ENCODE measurements around the gene PP2D1.
"Not testable (repeated sequence)": the region's sequence is repeated elsewhere in the genome, so short reads cannot be mapped to it uniquely, and the experiment has no call there.

Gene PP2D1

DNA sequence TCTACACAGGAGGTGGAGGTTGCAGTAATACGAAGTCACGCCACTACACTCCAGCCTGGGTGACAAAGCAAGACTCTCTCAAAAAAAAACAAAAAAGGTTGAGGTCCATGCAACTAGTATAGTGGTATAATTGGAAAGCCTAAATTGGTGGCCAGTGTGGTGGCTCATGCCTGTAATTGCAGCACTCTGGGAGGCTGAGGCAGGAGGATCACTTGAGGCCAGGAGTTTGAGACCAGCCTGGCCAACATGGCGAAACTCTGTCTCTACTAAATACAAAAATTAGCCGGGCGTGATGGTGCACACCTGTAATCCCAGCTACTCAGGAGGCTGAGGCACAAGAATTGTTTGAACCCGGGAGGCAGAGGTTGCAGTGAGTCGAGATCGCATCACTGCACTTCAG, 23.2 kb downstream of the PP2D1 start:
- H3K9me3 ChIP-seq (ENCODE audit: control insufficient read depth in 5 of 5, low read length in 5 of 5); H3K9ac ChIP-seq (ENCODE audit: low read length in 5 of 5); H3K27ac ChIP-seq (ENCODE audit: low read depth, low read length); H3K4me1 ChIP-seq (ENCODE audit: control insufficient read depth in 5 of 5, insufficient read depth in 5 of 5, low read length in 5 of 5); H3K27me3 ChIP-seq (ENCODE audit: control insufficient read depth in 5 of 5, insufficient read depth in 4 of 5, low read length in 5 of 5); H3K4me3 ChIP-seq (ENCODE audit: low read depth in 1 of 5, low read length in 5 of 5): not testable (repeated sequence)
- H3K36me3 ChIP-seq (ENCODE audit: control insufficient read depth in 5 of 5, insufficient read depth in 5 of 5, low read length in 5 of 5), result peaks cover 2 to 13% (median 9%) of the 10 kb centered on the region in 5 donors

DNA sequence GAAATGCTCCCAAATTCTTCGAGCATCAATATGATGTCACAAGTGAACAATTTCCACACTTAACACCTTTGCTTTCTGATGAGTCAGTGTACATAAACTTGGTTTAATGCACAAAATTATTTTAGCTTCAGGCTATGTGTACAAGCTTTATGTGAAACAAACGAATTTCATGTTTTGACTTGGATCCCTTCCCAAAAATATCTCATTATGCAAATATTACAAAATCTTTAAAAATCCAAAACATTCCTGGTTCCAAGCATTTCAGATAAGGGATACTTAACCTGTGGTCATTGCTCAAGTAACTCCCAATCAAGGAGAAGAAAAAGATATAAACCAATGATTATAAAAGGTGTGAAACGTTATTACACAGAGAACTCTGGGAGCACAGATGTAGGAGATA, 40.0 kb downstream of the PP2D1 start:
- peaks cover 14 to 27% (median 24%) of the 10 kb centered on the region in 5 donors for H3K36me3 ChIP-seq (ENCODE audit: control insufficient read depth in 5 of 5, insufficient read depth in 5 of 5, low read length in 5 of 5)
- H3K4me1 ChIP-seq (ENCODE audit: control insufficient read depth in 5 of 5, insufficient read depth in 5 of 5, low read length in 5 of 5), result peaks cover 0 to 12% (median 10%) of the 10 kb centered on the region in 5 donors
- no peak overlapping the region for H3K4me3 ChIP-seq (ENCODE audit: low read depth in 1 of 5, low read length in 5 of 5)
- no peaks in the 10 kb centered on the region for H3K9me3 ChIP-seq (ENCODE audit: control insufficient read depth in 5 of 5, low read length in 5 of 5)
- H3K9ac ChIP-seq (ENCODE audit: low read length in 5 of 5), result no peak overlapping the region
- H3K27me3 ChIP-seq (ENCODE audit: control insufficient read depth in 5 of 5, insufficient read depth in 4 of 5, low read length in 5 of 5), result no peaks in the 10 kb centered on the region
- H3K27ac ChIP-seq (ENCODE audit: low read depth, low read length), result no peak overlapping the region

DNA sequence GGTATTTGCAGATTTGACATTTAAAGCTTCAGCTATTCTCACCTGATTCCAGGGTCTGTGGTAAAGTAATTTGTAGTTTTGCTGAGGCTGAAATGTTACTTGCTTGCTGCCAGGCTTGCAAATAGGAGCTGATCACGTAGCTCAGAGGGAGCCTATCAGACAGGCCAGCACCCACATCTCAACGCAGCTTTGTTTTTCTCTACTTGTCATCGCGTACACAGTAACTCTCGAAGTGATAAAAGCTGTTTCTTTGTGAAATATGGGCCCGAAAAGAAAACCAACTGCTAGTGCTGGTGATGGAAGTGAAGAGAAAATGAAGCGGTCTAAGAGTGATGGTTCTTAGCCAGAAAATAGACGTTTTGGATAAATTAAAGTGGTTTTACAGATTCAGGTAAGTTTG, 41.7 kb downstream of the PP2D1 start:
- no peak overlapping the region for H3K27ac ChIP-seq (ENCODE audit: low read depth, low read length)
- H3K9ac ChIP-seq (ENCODE audit: low read length in 5 of 5), result no peak overlapping the region
- no peaks in the 10 kb centered on the region for H3K9me3 ChIP-seq (ENCODE audit: control insufficient read depth in 5 of 5, low read length in 5 of 5)
- H3K36me3 ChIP-seq (ENCODE audit: control insufficient read depth in 5 of 5, insufficient read depth in 5 of 5, low read length in 5 of 5), result peaks cover 3 to 15% (median 12%) of the 10 kb centered on the region in 5 donors
- no peaks in the 10 kb centered on the region for H3K27me3 ChIP-seq (ENCODE audit: control insufficient read depth in 5 of 5, insufficient read depth in 4 of 5, low read length in 5 of 5)
- peaks cover 0 to 21% (median 11%) of the 10 kb centered on the region in 5 donors for H3K4me1 ChIP-seq (ENCODE audit: control insufficient read depth in 5 of 5, insufficient read depth in 5 of 5, low read length in 5 of 5)
- H3K4me3 ChIP-seq (ENCODE audit: low read depth in 1 of 5, low read length in 5 of 5), result no peak overlapping the region

DNA sequence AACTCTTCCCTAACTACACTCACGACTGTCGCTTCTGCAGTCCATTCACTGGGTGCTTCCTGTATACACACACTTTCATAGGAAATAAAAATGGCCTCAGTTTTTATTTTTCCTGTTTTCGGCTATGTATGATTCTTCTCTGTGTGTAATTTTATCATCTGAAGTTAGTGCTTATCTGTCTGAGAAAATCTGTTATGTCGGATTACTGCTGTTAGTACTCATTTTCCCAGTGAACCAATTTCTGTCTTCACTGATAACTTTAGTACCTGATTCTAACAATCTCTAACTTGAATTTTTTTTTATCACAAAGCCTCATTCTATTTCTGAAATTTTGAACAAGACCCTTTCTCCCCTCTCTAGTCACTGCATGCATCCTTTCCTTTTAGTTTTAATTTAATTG, 44.3 kb downstream of the PP2D1 start:
- no peak overlapping the region for H3K27ac ChIP-seq (ENCODE audit: low read depth, low read length)
- no peak overlapping the region for H3K9ac ChIP-seq (ENCODE audit: low read length in 5 of 5)
- no peak overlapping the region for H3K4me3 ChIP-seq (ENCODE audit: low read depth in 1 of 5, low read length in 5 of 5)
- peaks cover 0 to 21% (median 11%) of the 10 kb centered on the region in 5 donors for H3K4me1 ChIP-seq (ENCODE audit: control insufficient read depth in 5 of 5, insufficient read depth in 5 of 5, low read length in 5 of 5)
- peaks cover 0 to 2% (median 2%) of the 10 kb centered on the region in 5 donors for H3K36me3 ChIP-seq (ENCODE audit: control insufficient read depth in 5 of 5, insufficient read depth in 5 of 5, low read length in 5 of 5)
- H3K9me3 ChIP-seq (ENCODE audit: control insufficient read depth in 5 of 5, low read length in 5 of 5), result no peaks in the 10 kb centered on the region
- H3K27me3 ChIP-seq (ENCODE audit: control insufficient read depth in 5 of 5, insufficient read depth in 4 of 5, low read length in 5 of 5), result no peaks in the 10 kb centered on the region

DNA sequence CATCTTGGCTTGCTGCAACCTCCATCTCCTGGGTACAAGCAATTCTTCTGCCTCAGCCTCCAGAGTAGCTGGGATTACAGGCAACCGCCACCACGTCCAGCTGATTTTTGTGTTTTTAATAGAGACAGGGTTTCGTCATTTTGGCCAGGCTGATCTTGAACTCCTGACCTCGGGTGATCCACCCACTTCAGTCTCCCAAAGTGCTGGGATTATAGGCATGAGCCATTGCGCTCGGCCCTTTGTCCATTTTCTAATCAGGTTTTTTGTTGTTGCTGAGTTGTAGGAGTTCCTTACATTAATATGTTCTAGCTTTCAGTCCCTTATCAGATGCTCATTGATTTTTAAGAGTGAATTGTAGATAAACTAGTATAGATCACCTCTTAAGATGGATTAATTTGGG, 44.9 kb downstream of the PP2D1 start:
- no peaks in the 10 kb centered on the region for H3K9me3 ChIP-seq (ENCODE audit: control insufficient read depth in 5 of 5, low read length in 5 of 5)
- H3K4me1 ChIP-seq (ENCODE audit: control insufficient read depth in 5 of 5, insufficient read depth in 5 of 5, low read length in 5 of 5), result peaks cover 0 to 18% (median 11%) of the 10 kb centered on the region in 5 donors
- no peaks in the 10 kb centered on the region for H3K27me3 ChIP-seq (ENCODE audit: control insufficient read depth in 5 of 5, insufficient read depth in 4 of 5, low read length in 5 of 5)

DNA sequence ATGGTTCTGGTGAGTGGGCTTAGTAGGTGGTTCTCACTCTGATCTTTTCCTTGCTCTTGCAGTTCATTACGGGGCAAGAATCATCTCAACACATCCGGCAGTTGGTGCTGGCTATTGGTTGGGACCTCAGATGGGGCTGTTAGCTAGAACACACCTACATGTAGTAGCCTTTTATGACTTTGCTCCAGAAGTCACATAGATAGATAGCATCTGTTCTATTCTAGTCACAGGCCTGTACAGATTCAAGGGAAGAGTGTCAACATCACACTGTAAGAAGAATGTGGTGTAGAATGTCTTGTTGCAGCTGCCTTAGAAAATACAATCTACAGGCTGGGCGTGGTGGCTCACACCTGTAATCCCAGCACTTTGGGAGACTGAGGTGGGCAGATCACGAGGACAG, 50.1 kb downstream of the PP2D1 start:
- Histone ChIP-seq H3K9me3 (ENCODE audit: control insufficient read depth in 5 of 5, low read length in 5 of 5) (no peaks in the 10 kb centered on the region), H3K9ac (ENCODE audit: low read length in 5 of 5) (no peak overlapping the region), H3K36me3 (ENCODE audit: control insufficient read depth in 5 of 5, insufficient read depth in 5 of 5, low read length in 5 of 5) (peaks cover 0 to 10% (median 5%) of the 10 kb centered on the region in 5 donors), H3K27ac (ENCODE audit: low read depth, low read length) (no peak overlapping the region), H3K27me3 (ENCODE audit: control insufficient read depth in 5 of 5, insufficient read depth in 4 of 5, low read length in 5 of 5) (no peaks in the 10 kb centered on the region), H3K4me3 (ENCODE audit: low read depth in 1 of 5, low read length in 5 of 5) (no peak overlapping the region), H3K4me1 (ENCODE audit: control insufficient read depth in 5 of 5, insufficient read depth in 5 of 5, low read length in 5 of 5) (peaks cover 0 to 9% (median 0%) of the 10 kb centered on the region in 5 donors)

More for the DNA sequence above, 44.9 kb downstream of the PP2D1 start:
- H3K4me3 ChIP-seq (ENCODE audit: low read depth in 1 of 5, low read length in 5 of 5), result no peak overlapping the region
- no peak overlapping the region for H3K9ac ChIP-seq (ENCODE audit: low read length in 5 of 5)
- H3K36me3 ChIP-seq (ENCODE audit: control insufficient read depth in 5 of 5, insufficient read depth in 5 of 5, low read length in 5 of 5), result peaks cover 0 to 2% (median 2%) of the 10 kb centered on the region in 5 donors
- H3K27ac ChIP-seq (ENCODE audit: low read depth, low read length), result no peak overlapping the region

DNA sequence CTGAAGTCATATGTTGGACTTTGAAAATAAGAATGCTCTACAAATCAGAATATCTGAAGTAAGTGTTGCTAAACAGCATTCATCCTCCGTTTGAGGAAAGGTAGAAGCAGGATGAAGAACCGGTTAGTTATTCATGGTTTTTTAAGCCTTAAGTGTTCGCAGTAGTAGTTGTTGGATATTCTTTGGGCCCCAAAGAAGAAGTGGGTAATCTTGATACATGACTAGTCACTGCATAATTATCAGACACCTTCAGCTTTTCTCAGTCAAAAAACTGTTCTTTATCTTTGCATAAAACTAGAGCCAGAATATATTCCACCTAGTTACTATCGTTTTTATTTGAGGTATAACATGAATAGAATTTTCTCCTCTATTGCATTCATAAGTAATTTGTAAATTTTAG, 51.4 kb downstream of the PP2D1 start:
- peaks cover 0 to 18% (median 5%) of the 10 kb centered on the region in 5 donors for H3K36me3 ChIP-seq (ENCODE audit: control insufficient read depth in 5 of 5, insufficient read depth in 5 of 5, low read length in 5 of 5)
- no peak overlapping the region for H3K9ac ChIP-seq (ENCODE audit: low read length in 5 of 5)
- no peaks in the 10 kb centered on the region for H3K4me1 ChIP-seq (ENCODE audit: control insufficient read depth in 5 of 5, insufficient read depth in 5 of 5, low read length in 5 of 5)
- no peaks in the 10 kb centered on the region for H3K27me3 ChIP-seq (ENCODE audit: control insufficient read depth in 5 of 5, insufficient read depth in 4 of 5, low read length in 5 of 5)
- H3K4me3 ChIP-seq (ENCODE audit: low read depth in 1 of 5, low read length in 5 of 5), result no peak overlapping the region
- no peaks in the 10 kb centered on the region for H3K9me3 ChIP-seq (ENCODE audit: control insufficient read depth in 5 of 5, low read length in 5 of 5)
- H3K27ac ChIP-seq (ENCODE audit: low read depth, low read length), result no peak overlapping the region

DNA sequence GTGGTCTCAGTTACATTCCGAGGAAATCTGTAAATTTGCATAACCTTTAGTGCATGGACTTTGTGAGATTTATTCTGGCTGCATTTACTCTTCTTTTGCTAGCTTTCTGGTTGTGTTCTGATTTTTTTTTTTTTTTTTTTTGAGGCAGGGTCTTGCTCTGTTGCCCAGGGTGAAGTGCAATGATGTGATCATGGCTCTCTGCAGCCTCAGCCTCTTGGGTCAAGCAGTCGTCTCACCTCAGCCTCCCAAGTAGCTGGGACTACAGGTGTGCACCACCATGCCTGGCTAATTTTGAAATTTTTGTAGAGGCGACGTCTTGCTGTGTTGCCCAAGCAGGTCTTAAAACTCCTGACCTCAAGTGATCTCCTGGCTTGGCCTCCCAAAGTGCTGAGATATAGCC, 52.6 kb downstream of the PP2D1 start:
- peaks cover 7 to 28% (median 8%) of the 10 kb centered on the region in 5 donors for H3K36me3 ChIP-seq (ENCODE audit: control insufficient read depth in 5 of 5, insufficient read depth in 5 of 5, low read length in 5 of 5)
- H3K27ac ChIP-seq (ENCODE audit: low read depth, low read length), result no peak overlapping the region
- H3K9ac ChIP-seq (ENCODE audit: low read length in 5 of 5), result no peak overlapping the region
- peaks cover 0 to 3% (median 0%) of the 10 kb centered on the region in 5 donors for H3K4me1 ChIP-seq (ENCODE audit: control insufficient read depth in 5 of 5, insufficient read depth in 5 of 5, low read length in 5 of 5)
- H3K4me3 ChIP-seq (ENCODE audit: low read depth in 1 of 5, low read length in 5 of 5), result no peak overlapping the region
- H3K9me3 ChIP-seq (ENCODE audit: control insufficient read depth in 5 of 5, low read length in 5 of 5), result no peaks in the 10 kb centered on the region
- no peaks in the 10 kb centered on the region for H3K27me3 ChIP-seq (ENCODE audit: control insufficient read depth in 5 of 5, insufficient read depth in 4 of 5, low read length in 5 of 5)

DNA sequence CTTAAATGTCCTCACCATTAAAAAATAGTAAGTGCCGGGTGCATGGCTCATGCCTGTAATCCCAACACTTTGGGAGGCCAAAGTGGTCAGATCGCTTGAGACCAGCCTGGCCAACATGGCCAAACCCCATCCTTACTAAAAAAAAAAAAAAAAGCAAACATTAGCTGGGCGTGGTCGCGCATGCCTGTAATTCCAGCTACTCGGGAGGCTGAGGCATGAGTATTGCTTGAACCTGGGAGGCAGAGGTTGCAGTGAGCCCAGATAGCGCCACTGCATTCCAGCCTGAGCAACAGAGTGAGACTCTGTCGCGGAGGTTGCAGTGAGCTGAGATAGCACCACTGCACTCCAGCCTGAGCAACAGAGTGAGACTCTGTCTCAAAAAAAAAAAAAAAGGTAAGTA, 54.7 kb downstream of the PP2D1 start:
- H3K27me3 ChIP-seq (ENCODE audit: control insufficient read depth in 5 of 5, insufficient read depth in 4 of 5, low read length in 5 of 5); H3K4me1 ChIP-seq (ENCODE audit: control insufficient read depth in 5 of 5, insufficient read depth in 5 of 5, low read length in 5 of 5); H3K4me3 ChIP-seq (ENCODE audit: low read depth in 1 of 5, low read length in 5 of 5); H3K27ac ChIP-seq (ENCODE audit: low read depth, low read length); H3K9me3 ChIP-seq (ENCODE audit: control insufficient read depth in 5 of 5, low read length in 5 of 5); H3K9ac ChIP-seq (ENCODE audit: low read length in 5 of 5): not testable (repeated sequence)
- peaks cover 14 to 40% (median 16%) of the 10 kb centered on the region in 5 donors for H3K36me3 ChIP-seq (ENCODE audit: control insufficient read depth in 5 of 5, insufficient read depth in 5 of 5, low read length in 5 of 5)

DNA sequence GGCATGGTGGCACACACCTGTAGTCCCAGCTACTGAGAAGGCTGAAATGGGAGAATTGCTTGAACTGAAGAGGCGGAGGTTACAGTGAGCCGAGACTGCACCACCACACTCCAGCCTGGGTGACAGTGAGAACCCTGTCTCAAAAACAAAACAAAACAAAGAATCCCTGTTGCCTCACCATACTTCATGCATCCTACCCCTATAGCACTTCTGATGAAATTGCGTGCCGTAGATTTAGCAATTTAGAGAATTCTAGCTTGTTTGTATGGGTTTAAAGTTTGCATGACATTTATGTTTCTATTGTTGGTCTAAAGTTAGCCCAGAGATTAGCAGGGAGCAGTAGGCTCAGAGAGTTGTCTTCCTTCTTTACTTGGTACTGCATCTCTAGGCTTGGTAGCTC, 57.4 kb downstream of the PP2D1 start:
- H3K4me1 ChIP-seq (ENCODE audit: control insufficient read depth in 5 of 5, insufficient read depth in 5 of 5, low read length in 5 of 5), result peaks cover 0 to 23% (median 9%) of the 10 kb centered on the region in 5 donors
- H3K27me3 ChIP-seq (ENCODE audit: control insufficient read depth in 5 of 5, insufficient read depth in 4 of 5, low read length in 5 of 5), result no peaks in the 10 kb centered on the region
- no peak overlapping the region for H3K27ac ChIP-seq (ENCODE audit: low read depth, low read length)
- peaks cover 25 to 45% (median 27%) of the 10 kb centered on the region in 5 donors for H3K36me3 ChIP-seq (ENCODE audit: control insufficient read depth in 5 of 5, insufficient read depth in 5 of 5, low read length in 5 of 5)
- H3K9ac ChIP-seq (ENCODE audit: low read length in 5 of 5), result no peak overlapping the region
- H3K4me3 ChIP-seq (ENCODE audit: low read depth in 1 of 5, low read length in 5 of 5), result no peak overlapping the region
- H3K9me3 ChIP-seq (ENCODE audit: control insufficient read depth in 5 of 5, low read length in 5 of 5), result no peaks in the 10 kb centered on the region

DNA sequence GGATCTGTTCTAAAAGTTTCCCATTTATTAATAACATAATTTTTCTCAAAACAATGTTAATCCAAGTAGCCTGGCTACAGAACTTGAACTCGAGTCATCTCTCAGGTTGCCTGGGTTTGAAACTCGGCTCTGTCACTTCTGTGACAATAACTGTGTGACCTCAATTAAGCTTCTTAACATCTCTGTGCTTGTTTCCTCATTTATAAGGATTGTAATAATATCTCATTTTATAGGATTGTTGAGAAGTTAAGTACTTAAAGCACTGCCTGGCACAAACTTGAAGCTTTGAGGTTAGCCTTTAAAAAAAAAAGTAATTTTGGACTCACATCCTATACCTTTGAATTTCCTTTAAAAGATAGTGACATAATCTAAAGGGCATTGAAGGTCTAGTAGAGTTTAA, 61.7 kb downstream of the PP2D1 start:
- peaks cover 18 to 29% (median 25%) of the 10 kb centered on the region in 5 donors for H3K36me3 ChIP-seq (ENCODE audit: control insufficient read depth in 5 of 5, insufficient read depth in 5 of 5, low read length in 5 of 5)
- H3K27me3 ChIP-seq (ENCODE audit: control insufficient read depth in 5 of 5, insufficient read depth in 4 of 5, low read length in 5 of 5), result no peaks in the 10 kb centered on the region
- H3K4me1 ChIP-seq (ENCODE audit: control insufficient read depth in 5 of 5, insufficient read depth in 5 of 5, low read length in 5 of 5), result peaks cover 0 to 55% (median 35%) of the 10 kb centered on the region in 5 donors
- no peak overlapping the region for H3K4me3 ChIP-seq (ENCODE audit: low read depth in 1 of 5, low read length in 5 of 5)
- no peak overlapping the region for H3K27ac ChIP-seq (ENCODE audit: low read depth, low read length)
- H3K9ac ChIP-seq (ENCODE audit: low read length in 5 of 5), result no peak overlapping the region
- H3K9me3 ChIP-seq (ENCODE audit: control insufficient read depth in 5 of 5, low read length in 5 of 5), result no peaks in the 10 kb centered on the region
